Stimulated activated CD4-positive, alpha-beta T cell treated with anti-CD3 and anti-CD28 coated beads, Interleukin-12 subunit alpha, Interleukin-12 subunit beta, amount 100 ng/mL, for 48 hours (primary cell): ENCODE measurements around the gene NEGR1.

Source experiments
- DNase-seq, 3 donors: peaks; one replicate each; pipeline ENCODE4 v3.0.0-alpha.2; 2020; ENCODE audit warnings: low read depth in 2 of 3, low spot score in 1 of 3

NEGR1 gene

GRCh38 chr1:71413441-71414175 lies 868.7 kb downstream of the NEGR1 start:
- DNase-seq = no peak

GRCh38 chr1:71400050-71400449 lies 882.3 kb downstream of the NEGR1 start:
- no peak for DNase-seq

- no peak for DNase-seq
These were observed 882.7 kb downstream of the NEGR1 start for GRCh38 chr1:71399594-71399993.

GRCh38 chr1:71393301-71393700 lies 889.0 kb downstream of the NEGR1 start:
- no peak for DNase-seq

GRCh38 chr1:71390518-71390917 lies 891.8 kb downstream of the NEGR1 start:
- DNase-seq = no peak

- DNase-seq = no peak
These were observed 904.5 kb downstream of the NEGR1 start for GRCh38 chr1:71377886-71378285.

GRCh38 chr1:71372496-71372895 lies 909.8 kb downstream of the NEGR1 start:
- no peak for DNase-seq

GRCh38 chr1:71371581-71371980 lies 910.8 kb downstream of the NEGR1 start:
- no peak for DNase-seq

- no peak for DNase-seq
These were observed 918.1 kb downstream of the NEGR1 start for GRCh38 chr1:71364236-71364635.

- DNase-seq = no peak
These were observed 919.6 kb downstream of the NEGR1 start for GRCh38 chr1:71362691-71363090.

- no peak for DNase-seq
These were observed 920.3 kb downstream of the NEGR1 start for GRCh38 chr1:71362076-71362475.

GRCh38 chr1:71357708-71358107 lies 924.6 kb downstream of the NEGR1 start:
- no peak for DNase-seq

GRCh38 chr1:71351438-71351837 lies 930.9 kb downstream of the NEGR1 start:
- no peak for DNase-seq

- DNase-seq = no peak
These were observed 931.5 kb downstream of the NEGR1 start for GRCh38 chr1:71350805-71351204.

- DNase-seq = no peak
These were observed 932.0 kb downstream of the NEGR1 start for GRCh38 chr1:71350330-71350729.
